Mucosa of gallbladder (tissue), 1 donor: ENCODE data around the gene KCP. TPM values are rescaled to one million over a fixed set of nuclear protein-coding genes. Genes with fewer than 3 reads are reported as not detected.

Source experiments
- DNase-seq: peaks from one replicate; pipeline ENCODE4 v3.0.0-alpha.2; 2020; ENCODE audit warnings: low spot score
- total RNA-seq: library from RNA; stranded (reverse); gene quantifications from one replicate; pipeline ENCODE4 v1.2.1, GENCODE V29; 2021
- donor health status: DM: no; HTN: no; CAD: no.

Gene KCP
- total RNA-seq, 1 donor from 2014 or later = 5.2 TPM

DNA sequence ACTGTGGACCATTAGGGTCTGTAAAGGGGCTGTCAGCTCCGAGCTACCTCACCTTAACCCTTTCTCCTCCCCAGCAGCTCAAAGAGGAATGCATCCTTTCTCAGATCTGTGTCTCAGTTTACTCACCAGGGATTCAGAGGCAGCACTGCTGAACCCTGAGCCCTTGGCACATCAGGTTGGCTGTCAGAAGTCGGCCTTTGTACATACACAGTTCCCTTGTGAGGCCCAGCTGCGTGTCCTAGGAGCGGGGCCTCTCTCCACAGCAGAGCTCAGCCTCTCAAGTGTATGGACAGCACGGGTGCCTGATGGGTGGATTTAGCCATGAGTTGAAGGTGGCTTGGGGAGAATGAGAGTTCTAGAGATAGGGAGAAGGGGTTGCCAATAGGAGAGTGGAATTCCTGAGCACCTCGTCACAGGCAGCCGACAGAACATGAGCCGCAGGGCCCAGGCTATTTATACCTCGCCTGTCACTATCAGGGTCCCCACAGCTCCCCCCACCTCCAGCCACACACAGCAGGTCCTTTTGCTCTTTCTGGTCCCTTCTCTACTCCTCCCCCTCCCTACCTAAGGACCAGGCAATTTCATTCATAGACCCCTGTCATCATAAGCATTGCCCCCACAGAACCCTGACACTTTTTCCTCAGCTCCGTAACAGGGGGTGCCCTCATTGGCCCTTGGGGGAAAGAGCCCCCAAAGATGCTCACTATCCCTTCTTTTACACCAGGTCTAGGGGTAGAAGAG, 82.4 kb downstream of the KCP start:
- DNase-seq = no peak

- DNase-seq = no peak
Measured at GRCh38 chr7:128827248-128827958, 83.1 kb downstream of the KCP start.

DNA sequence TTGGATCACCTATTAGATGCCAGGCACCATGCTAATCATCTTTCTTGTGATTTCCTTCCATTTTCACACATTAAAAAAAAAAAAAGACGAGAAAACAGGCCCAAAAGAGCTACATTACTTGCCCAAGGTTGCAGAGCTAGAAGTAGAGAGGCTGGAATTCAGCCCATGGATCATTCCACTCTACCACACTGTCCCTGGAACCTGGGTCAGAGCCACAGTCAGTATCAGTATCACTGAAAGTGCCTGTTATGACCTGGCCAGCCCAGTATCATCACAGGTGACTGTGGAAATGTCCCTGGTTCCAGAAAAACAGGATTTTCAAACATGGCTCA, 83.6 kb downstream of the KCP start:
- no peak for DNase-seq

Other genes starting within 250 kb of the KCP start
- 2.6 TPM for gene GARIN1A, start 238.4 kb downstream of the KCP start, total RNA-seq
- gene CALU, start 171.3 kb downstream of the KCP start, total RNA-seq = 75.8 TPM
- not detected for gene OPN1SW, start 134.9 kb downstream of the KCP start, total RNA-seq
- 25.3 TPM for gene CCDC136, start 118.7 kb downstream of the KCP start, total RNA-seq
- gene FLNC, start 80.3 kb downstream of the KCP start, total RNA-seq = 236 TPM
- gene ATP6V1F, start 47.9 kb downstream of the KCP start, total RNA-seq = 118 TPM
- 18.8 TPM for gene IRF5, start 27.2 kb upstream of the KCP start, total RNA-seq
- 44.0 TPM for gene TNPO3, start 144.4 kb upstream of the KCP start, total RNA-seq
- gene TSPAN33, start 234.0 kb upstream of the KCP start, total RNA-seq = 16.2 TPM